ENCODE data around the gene HDAC1. TPM values are rescaled to one million over a fixed set of nuclear protein-coding genes. Genes with fewer than 3 reads are reported as not detected.

The HDAC1 gene
- total and polyA plus RNA-seq, 2 of the 13 experiments (the other 11 are each of a cell fraction or from before 2014, with no cell fraction given), result 93.5 to 189 TPM

DNA sequence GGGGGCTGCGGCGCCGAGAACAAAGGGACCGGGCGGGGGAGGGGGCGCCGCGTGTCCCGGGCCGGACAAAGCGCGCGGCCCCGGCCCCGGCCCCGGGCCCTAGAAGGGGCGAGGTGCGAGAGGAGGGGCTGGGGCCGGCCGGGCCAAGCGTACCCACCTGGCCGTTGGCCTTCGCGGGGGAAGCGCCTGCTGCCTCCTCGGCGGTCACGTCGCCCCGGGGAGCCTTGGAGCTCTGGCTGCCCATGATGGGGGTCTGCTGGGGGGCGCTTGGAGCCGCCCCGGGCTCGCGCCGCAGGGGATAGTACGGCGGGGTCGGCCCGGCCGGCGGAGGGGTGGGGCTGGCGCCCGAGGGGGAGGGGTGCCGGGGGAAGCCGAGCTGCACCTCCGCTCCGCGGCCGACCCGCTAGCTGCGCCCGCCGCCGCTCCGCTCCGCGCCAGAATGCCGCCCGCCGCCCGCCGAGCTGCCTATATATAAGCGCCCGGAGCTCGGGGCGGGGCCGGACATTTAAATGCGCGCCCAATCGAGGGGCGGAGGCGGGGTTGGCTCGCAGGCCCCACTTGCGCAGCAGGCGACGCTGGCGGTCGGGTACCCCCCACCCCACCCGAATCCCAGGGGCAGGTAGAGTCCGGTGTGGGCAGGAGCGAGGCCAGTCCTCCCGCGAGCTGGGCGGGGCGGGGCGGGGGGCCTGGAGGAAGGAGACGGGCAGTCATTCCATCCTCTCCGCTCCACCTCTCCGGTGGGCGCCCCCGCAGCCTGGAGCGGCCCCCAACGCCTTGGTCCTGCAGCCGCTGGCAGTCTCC, 44.1 kb downstream of the HDAC1 start, which contains the start of gene MARCKSL1 (continued):
- TF ChIP-seq, protein P1, sequence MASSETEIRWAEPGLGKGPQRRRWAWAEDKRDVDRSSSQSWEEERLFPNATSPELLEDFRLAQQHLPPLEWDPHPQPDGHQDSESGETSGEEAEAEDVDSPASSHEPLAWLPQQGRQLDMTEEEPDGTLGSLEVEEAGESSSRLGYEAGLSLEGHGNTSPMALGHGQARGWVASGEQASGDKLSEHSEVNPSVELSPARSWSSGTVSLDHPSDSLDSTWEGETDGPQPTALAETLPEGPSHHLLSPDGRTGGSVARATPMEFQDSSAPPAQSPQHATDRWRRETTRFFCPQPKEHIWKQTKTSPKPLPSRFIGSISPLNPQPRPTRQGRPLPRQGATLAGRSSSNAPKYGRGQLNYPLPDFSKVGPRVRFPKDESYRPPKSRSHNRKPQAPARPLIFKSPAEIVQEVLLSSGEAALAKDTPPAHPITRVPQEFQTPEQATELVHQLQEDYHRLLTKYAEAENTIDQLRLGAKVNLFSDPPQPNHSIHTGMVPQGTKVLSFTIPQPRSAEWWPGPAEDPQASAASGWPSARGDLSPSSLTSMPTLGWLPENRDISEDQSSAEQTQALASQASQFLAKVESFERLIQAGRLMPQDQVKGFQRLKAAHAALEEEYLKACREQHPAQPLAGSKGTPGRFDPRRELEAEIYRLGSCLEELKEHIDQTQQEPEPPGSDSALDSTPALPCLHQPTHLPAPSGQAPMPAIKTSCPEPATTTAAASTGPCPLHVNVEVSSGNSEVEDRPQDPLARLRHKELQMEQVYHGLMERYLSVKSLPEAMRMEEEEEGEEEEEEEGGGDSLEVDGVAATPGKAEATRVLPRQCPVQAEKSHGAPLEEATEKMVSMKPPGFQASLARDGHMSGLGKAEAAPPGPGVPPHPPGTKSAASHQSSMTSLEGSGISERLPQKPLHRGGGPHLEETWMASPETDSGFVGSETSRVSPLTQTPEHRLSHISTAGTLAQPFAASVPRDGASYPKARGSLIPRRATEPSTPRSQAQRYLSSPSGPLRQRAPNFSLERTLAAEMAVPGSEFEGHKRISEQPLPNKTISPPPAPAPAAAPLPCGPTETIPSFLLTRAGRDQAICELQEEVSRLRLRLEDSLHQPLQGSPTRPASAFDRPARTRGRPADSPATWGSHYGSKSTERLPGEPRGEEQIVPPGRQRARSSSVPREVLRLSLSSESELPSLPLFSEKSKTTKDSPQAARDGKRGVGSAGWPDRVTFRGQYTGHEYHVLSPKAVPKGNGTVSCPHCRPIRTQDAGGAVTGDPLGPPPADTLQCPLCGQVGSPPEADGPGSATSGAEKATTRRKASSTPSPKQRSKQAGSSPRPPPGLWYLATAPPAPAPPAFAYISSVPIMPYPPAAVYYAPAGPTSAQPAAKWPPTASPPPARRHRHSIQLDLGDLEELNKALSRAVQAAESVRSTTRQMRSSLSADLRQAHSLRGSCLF (CRISPR knock-in tag; IDR thresholded peaks at IDR 0.05; ENCODE audit: borderline replicate concordance), result no peak
- TF ChIP-seq AKAP8 (CRISPR knock-in tag; IDR thresholded peaks at IDR 0.05) (no peak; the same call in 1 of the 2 replicates), NFE2L2 (IDR thresholded peaks at IDR 0.05; ENCODE audit: low read length) (no peak), FOXM1 (CRISPR knock-in tag; IDR thresholded peaks at IDR 0.05) (no peak), ZMYM2 (CRISPR knock-in tag; IDR thresholded peaks at IDR 0.05) (no peak), HNRNPUL1 (IDR thresholded peaks at IDR 0.05; ENCODE audit: low read depth, low read length) (no peak), NR2F2 (IDR thresholded peaks at IDR 0.05; ENCODE audit: borderline replicate concordance, low read depth) (no peak), CBFB (CRISPR knock-in tag; IDR thresholded peaks at IDR 0.05) (0 out of 2 replicates have a peak, but pooled peaks have one; percentile 55), YEATS2 (CRISPR knock-in tag; IDR thresholded peaks at IDR 0.05; ENCODE audit: borderline replicate concordance) (no peak), HNRNPK (IDR thresholded peaks at IDR 0.05; ENCODE audit: low read depth, low read length, poor library complexity, severe bottlenecking) (no peak), ZNF616 (CRISPR knock-in tag; IDR thresholded peaks at IDR 0.05; ENCODE audit: low read depth) (no peak), BCL6 (CRISPR knock-in tag; IDR thresholded peaks at IDR 0.05) (no peak), MAF1 (CRISPR knock-in tag; IDR thresholded peaks at IDR 0.05; ENCODE audit: borderline replicate concordance) (no peak), ZNF354B (CRISPR knock-in tag; IDR thresholded peaks at IDR 0.05) (no peak), MZF1 (CRISPR knock-in tag; IDR thresholded peaks at IDR 0.05; ENCODE audit: borderline replicate concordance) (no peak), HMG20A (CRISPR knock-in tag; IDR thresholded peaks at IDR 0.05; ENCODE audit: borderline replicate concordance) (no peak), ZNF350 (CRISPR knock-in tag; IDR thresholded peaks at IDR 0.05; ENCODE audit: borderline replicate concordance, low read depth) (0 out of 2 replicates have a peak, but pooled peaks have one; percentile 28)
- TF ChIP-seq, protein P2, sequence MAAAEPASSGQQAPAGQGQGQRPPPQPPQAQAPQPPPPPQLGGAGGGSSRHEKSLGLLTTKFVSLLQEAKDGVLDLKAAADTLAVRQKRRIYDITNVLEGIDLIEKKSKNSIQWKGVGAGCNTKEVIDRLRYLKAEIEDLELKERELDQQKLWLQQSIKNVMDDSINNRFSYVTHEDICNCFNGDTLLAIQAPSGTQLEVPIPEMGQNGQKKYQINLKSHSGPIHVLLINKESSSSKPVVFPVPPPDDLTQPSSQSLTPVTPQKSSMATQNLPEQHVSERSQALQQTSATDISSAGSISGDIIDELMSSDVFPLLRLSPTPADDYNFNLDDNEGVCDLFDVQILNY (CRISPR knock-in tag; conservative IDR thresholded peaks at IDR 0.05), result no peak
- TF ChIP-seq, protein P3, sequence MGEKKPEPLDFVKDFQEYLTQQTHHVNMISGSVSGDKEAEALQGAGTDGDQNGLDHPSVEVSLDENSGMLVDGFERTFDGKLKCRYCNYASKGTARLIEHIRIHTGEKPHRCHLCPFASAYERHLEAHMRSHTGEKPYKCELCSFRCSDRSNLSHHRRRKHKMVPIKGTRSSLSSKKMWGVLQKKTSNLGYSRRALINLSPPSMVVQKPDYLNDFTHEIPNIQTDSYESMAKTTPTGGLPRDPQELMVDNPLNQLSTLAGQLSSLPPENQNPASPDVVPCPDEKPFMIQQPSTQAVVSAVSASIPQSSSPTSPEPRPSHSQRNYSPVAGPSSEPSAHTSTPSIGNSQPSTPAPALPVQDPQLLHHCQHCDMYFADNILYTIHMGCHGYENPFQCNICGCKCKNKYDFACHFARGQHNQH (CRISPR knock-in tag; IDR thresholded peaks at IDR 0.05), result peak; percentile 38; the same call in 1 of the 2 replicates
- TF ChIP-seq, protein P4, sequence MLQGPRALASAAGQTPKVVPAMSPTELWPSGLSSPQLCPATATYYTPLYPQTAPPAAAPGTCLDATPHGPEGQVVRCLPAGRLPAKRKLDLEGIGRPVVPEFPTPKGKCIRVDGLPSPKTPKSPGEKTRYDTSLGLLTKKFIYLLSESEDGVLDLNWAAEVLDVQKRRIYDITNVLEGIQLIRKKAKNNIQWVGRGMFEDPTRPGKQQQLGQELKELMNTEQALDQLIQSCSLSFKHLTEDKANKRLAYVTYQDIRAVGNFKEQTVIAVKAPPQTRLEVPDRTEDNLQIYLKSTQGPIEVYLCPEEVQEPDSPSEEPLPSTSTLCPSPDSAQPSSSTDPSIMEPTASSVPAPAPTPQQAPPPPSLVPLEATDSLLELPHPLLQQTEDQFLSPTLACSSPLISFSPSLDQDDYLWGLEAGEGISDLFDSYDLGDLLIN (CRISPR knock-in tag; IDR thresholded peaks at IDR 0.05; ENCODE audit: borderline replicate concordance), result 0 out of 2 replicates have a peak, but pooled peaks have one; percentile 18

Measured in HepG2 (cell line).